T47D (cell line): ENCODE measurements around the gene RNF146.

Source experiments
- DNase-seq, 2 experiments: peaks; one replicate each; pipeline versions ENCODE4 v3.0.0 to v3.0.0-alpha.2; 2011 to 2012; ENCODE audit warnings: low read depth in 1 of 2, low spot score in 1 of 2
- JUND ChIP-seq: IDR thresholded peaks from 2 replicates; pipeline ENCODE4 v1.6.1; 2012; ENCODE audit warnings: low read depth
- in situ Hi-C: cut with HindIII; loops from 2 replicates; pipeline ENCODE4 v1.10.0; 2016; ENCODE audit warnings: low sequenced_read_pairs, low pct_unique_long_range_greater_than_20kb

The RNF146 gene

DNA sequence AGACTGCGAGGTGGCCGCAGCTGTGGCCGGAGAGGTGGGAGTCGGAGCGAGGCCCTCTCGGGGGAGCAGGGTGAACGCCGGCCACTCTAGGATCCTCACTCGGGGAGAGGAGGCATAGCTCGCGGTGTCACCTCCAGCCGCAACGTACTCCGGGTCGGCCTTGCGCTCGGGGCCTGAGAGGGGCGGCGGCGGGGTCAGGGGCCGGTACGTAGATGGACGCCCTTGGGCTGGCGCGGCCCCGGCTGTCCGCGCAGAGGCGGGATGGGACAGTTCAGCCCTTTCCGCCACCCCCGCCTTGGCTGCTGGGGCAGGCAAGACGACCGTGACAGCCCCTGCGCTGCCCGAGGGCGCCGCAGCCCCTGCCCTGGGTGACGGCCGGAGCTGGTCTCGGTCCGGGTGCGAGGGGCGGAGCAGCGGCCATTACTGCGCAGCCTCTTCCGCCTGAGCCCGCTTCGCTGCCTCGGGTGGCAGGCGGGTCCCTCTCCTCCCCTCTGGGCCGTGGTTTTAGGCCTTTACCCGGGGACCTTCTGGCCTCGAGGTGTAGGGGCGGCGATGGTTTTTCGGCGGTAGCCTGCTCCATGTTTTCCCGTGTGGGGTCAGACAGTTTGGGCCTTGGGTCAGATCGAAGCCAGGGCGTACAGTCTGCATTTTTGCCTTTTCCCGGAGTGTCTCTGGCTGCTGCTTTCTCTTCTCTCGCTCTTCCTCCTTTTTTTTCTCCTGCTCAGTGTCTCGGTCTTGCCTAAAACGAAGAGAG, 405 bp downstream of the RNF146 start:
- peak; percentile 40 to 48 for DNase-seq
- no peak for TF ChIP-seq JUND
- in situ Hi-C loops, result no loop called here

DNA sequence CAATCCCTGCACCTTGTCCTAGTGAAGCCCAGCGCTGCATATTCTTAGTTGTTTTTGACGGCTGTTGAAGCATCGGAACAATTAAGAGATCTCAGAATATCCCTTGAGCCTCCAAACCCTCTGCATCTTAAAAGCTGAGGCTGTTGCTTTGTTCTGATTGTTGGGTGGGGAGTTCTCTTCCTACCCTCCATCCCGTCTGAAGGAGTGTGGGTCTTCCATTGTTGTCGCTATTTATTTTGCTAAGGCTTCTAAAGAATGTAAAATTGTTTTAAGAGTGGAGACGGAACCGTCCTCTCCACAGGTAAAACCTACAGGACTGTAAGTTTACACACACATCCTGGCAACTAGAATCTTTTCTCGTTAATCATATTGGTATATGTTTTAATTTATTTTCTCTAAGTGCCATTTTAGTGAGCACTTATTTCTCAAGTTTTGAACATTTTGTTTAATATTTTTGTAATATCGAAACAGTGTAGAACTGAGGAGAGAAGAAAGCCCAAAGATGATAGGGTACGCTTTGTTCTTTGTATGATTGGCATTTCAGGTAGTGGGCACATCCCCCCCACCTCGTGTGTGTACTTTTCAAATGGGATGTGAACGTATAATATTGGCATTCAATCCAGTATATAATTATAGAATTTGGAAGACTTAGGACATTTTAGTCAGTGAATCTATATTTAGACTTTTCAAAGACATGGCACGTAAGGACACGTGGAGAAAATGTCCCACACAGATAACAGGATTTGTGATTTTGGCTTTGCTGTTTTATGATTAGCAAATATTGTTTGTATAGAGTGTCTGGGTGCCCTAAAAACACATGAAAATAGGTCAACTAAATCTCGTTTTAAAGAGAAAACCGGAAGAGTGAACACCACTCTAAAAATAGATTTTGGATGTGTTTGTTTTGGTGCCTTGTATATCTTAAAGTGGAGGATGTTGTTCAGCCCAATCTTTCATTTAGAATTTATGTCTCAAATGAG, 1.3 kb downstream of the RNF146 start:
- in situ Hi-C loops, result no loop called here
- TF ChIP-seq JUND, result no peak
- peak in 1 of 2 experiments; percentile 2 for DNase-seq

DNA sequence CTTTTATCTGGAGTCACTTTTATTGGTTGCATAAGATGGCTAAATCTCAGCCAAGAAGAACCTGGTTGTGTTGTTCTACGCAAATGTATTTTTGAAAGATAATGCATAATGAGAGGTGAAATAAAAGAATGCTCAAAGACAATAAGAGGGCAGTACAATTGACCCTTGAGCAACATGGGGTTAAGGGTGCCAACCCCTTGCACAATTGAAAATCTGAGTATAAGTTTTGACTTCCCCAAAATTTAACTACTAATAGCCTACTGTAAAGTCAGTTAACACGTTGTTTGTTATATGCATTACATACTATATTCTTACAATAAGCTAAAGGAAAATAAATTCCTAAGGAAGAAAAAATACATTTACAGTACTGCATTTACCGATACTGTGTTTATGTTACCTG, 5.9 kb downstream of the RNF146 start:
- DNase-seq, result no peak
- TF ChIP-seq JUND, result no peak
- in situ Hi-C loops, result no loop called here

DNA sequence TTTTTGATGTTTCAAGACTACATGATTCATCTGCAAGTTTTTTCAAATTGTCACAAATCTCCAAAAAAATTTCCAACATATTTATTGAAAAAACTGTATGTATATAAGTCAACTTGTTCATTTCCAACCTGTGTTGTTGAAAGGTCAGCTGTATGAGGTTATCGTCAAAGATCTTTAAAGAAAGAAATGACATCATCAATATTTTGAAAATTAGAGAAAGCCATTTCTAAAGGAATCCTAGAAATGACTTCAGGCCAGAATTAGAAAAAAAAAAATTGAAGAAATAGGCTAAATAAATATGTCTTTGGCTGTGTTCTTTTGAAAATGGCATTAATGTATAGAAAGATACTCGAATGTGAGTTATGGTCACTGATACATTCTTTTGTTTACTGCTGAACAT, 6.8 kb downstream of the RNF146 start:
- no peak for TF ChIP-seq JUND
- DNase-seq, result no peak
- in situ Hi-C loops, result no loop called here

DNA sequence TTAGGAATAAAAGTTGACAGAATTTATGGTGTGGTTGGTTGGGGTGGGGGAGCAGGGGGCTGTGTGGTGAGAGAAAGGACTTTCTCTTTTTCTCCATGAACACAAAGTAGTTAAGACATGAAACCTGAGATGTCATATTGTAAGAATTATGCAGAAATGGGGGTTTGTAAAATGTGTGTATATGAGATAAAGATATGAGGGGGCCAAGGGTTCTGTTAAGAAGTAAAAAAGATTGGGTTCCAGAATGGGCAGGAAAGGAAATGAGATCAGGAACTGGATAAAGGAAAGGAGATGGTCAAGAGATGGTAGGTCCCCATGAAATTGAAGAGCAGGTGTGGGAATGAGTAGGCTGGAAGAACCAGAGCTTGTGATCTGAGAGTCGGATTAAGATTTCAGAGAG, 9.7 kb downstream of the RNF146 start:
- DNase-seq, result no peak
- in situ Hi-C loops, result no loop called here
- no peak for TF ChIP-seq JUND

DNA sequence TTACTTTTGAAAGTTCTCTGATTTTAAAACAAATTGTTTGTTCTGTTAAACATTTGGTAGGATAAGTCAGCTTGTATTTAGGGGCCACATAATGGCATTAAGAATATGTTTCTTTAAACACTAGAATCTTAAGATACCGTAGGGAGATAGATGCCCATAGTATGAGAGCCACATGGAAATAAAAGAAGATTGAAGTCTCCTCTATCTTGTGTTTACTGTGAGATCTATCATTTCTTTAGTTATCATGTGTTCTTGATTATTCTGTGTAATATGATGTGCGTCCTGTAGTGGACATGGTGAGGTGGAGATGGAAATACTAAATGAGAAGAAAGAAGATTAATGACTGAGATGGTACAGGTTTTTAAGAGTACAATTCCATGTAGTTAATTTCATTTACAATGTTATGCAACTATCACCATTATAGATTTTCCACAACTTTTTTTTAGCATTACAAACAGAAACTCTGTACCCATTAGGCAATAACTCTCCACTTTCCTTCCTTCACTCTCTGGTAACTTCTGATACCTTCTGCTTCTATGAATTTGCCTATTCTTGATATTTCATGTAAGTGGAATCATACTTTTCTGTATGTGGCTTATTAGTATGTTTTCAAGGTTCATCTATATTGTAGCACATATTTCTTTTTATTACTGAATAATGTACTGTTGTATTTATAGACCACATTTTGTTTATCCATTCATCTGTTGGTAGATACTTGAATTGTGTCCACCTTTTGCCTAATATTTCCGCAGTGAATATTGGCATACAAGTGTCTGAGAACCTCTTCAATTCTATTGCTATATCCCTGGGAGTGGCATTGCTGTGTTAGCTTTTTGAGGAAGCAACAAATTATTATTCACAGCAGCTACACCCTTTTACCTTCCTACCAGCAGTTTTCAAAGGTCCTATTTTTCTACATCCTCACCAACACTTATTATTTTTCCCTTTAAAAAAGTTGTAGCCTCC, 11.5 kb downstream of the RNF146 start:
- DNase-seq, result no peak
- no peak for TF ChIP-seq JUND
- in situ Hi-C loops, result no loop called here

DNA sequence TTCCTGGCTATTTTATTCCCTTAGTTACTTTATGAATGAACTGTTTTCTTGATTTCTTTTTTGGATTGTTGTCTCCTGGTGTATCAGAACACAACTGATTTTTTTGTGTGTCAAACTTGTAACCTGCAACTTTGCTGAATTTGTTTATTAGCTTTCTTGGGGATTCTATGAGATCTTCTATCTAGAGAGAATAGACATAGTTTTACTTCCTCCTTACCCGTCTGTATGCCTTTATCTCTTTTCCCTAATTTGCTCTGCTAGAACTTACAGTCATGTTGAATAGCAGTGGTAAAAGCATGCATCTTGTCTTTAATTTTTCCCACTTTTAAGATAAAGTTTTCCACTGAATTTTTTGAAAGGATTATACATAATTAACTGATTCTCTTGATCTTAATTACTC, 13.2 kb downstream of the RNF146 start:
- DNase-seq, result no peak
- no peak for TF ChIP-seq JUND
- in situ Hi-C loops, result no loop called here

DNA sequence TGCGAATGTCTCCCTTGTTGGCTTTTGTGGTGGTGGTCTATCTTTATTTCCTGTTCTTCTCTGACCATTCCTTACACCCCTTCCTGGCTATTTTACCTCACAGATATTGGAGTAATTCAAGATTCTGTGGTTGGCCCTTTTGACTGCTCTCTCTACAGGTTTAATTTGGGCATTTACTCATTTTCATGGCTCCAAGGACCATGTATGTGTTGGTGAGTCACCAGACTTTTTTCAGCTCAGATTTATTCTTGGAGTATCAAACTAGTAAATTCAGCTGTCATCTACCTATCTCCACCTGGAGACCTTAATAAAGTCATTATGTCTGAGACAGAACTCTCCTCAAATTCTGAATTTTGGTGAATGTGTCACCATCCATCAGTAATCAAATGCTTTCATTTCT, 15.5 kb downstream of the RNF146 start:
- in situ Hi-C loops, result no loop called here
- no peak for TF ChIP-seq JUND
- no peak for DNase-seq

DNA sequence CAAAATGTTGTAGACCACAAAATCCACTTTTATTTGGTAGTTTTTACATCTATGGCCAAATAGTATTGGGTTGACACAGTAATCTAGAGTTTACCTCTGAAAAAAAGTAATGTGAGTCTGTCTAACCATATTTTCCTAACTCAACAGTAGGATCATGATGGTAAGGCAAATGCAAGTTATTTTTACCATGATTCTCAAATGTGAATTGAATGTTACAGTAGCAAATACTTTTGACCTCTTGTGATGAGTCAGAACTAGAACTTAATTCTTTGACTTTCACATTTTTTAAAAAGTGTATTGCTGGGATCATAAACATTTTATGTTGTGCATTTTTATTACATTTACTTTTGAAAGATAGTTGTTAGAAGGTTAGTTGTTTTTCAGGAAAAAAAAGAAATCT, 22.0 kb downstream of the RNF146 start:
- no peak for DNase-seq
- no peak for TF ChIP-seq JUND
- in situ Hi-C loops, result no loop called here

DNA sequence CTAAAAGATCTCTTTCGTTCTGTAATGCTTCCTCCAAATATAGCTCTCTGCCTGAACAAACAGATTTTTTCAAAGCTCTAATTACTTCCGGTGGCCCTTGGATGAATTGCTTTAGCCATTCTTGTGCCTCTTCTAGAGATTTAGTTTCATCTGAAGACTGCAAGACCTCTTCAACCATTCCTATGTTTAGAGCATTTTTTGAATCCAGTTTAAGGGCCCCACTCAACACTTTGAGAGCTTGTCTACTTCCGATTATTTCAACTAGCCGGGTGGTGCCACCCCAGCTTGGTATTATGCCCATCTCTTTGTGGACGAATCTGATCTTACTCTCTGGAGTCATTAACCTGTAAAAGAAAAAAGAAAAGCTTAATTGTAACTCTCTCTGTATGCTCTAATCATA, 23.3 kb downstream of the RNF146 start:
- no peak for TF ChIP-seq JUND
- in situ Hi-C loops, result no loop called here
- no peak for DNase-seq

DNA sequence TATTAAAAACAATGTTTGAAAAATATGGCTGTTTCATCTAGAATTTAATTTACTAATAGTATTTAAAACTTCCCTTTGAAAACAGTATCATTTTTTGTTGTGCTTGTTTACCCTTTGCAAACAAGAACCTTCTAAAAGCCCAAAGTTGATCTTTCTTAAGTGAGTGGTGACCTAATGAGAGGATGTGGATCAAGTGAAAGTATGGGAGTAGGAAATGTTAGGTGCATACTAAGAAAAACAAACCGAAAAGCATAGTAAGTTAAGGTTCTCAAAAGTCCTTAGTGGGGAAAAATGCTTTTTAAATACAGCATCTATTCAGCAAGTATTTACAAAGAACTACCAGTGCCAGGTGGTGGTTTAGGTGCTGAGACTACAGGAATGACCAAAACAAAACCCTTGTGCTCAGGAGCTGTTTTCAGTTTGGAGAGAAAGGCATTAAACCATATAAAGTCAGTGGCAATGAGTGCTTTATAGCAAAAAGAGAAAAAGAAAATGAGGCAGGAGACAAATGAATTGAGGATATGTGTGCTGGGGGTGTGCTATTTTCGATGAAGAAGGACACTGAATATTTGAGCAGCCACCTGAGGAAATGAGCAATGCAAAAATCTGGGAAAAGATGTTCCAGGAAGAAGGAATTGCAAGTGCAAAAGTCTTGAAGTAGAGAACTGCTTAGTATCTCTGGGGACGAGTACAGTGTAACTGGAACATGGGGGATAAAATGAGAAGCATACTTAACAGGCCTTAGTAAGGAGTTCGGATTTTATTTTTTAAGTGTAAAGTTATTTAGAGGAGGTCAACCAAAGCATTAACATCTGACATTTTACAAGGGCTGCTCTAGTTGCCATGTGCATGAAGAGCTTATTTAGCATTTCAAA, 24.0 kb downstream of the RNF146 start:
- no peak for TF ChIP-seq JUND
- in situ Hi-C loops, result no loop called here
- DNase-seq, result no peak

DNA sequence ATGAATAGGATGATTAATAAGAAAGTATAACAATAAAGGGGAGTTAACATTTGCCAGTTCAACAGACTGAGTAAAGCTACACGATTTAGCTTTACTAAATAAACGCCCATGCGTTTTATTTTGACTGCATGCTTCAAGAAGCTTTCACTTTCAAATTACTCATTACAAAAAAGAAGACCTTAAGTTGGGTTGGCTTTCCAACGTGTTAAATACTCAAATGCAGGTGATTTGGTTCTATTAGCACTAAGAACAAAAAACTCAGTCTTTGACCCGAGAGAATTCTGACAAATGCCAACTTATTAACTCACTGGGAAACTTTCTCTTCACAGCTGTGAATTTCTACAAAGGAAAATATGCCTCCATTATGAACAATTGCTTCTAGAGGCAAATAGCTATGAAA, 24.8 kb downstream of the RNF146 start:
- in situ Hi-C loops, result no loop called here
- no peak for DNase-seq
- TF ChIP-seq JUND, result no peak
